MCF 10A (cell line): ENCODE results near the gene PRPF8. TPM values are rescaled to one million over a fixed set of nuclear protein-coding genes. Genes with fewer than 3 reads are reported as not detected.

Source experiments
- BruUV-seq: library from RNA; stranded (reverse); fragments of 400-500 nt; replicated peaks from 2 replicates; lab custom pipeline; 2021; lab: Mats Ljungman, UMichigan
- CTCF ChIA-PET: fragments of 300-600 bp; sonication (Branson Sonifier 250); formaldehyde crosslinking; extraction: SDS; loops from one replicate; lab custom pipeline; 2021; ENCODE audit warnings: antibody characterized with exemption, inconsistent platforms; lab: Yijun Ruan, JAX
- POLR2A ChIA-PET: fragments of 300-600, 350-650 bp; sonication (Branson Sonifier 250); formaldehyde crosslinking; extraction: SDS; loops from one replicate; lab custom pipeline; 2020; ENCODE audit warnings: antibody characterized with exemption, inconsistent platforms; lab: Yijun Ruan, JAX
- DNase-seq: peaks from one replicate; pipeline ENCODE4 v3.0.0-alpha.2; 2018; ENCODE audit not compliant: unreplicated experiment
- H3K27ac Mint-ChIP-seq: one replicate; pipeline ENCODE4 v1.8.0; 2022; ENCODE audit warnings: mild to moderate bottlenecking, low read depth, mixed read lengths; ENCODE audit not compliant: unreplicated experiment
- H3K27me3 Mint-ChIP-seq: one replicate; pipeline ENCODE4 v1.8.0; 2022; ENCODE audit warnings: mixed read lengths; ENCODE audit not compliant: insufficient read depth, unreplicated experiment
- H3K36me3 Mint-ChIP-seq: one replicate; pipeline ENCODE4 v1.8.0; 2022; ENCODE audit warnings: mild to moderate bottlenecking, moderate library complexity, mixed read lengths; ENCODE audit not compliant: insufficient read depth, unreplicated experiment
- H3K4me1 Mint-ChIP-seq: one replicate; pipeline ENCODE4 v1.8.0; 2022; ENCODE audit warnings: mixed read lengths; ENCODE audit not compliant: insufficient read depth, unreplicated experiment
- H3K4me3 Mint-ChIP-seq: one replicate; pipeline ENCODE4 v1.8.0; 2022; ENCODE audit warnings: mild to moderate bottlenecking, moderate library complexity, mixed read lengths; ENCODE audit not compliant: unreplicated experiment
- H3K9me3 Mint-ChIP-seq: one replicate; pipeline ENCODE4 v1.8.0; 2022; ENCODE audit warnings: mixed read lengths; ENCODE audit not compliant: unreplicated experiment
- intact Hi-C: fragments of 100-400 bp; cut with micrococcal nuclease; formaldehyde crosslinking; loops from 2 replicates; pipeline ENCODE4 v1.14.1; 2022
- total RNA-seq: library from RNA; stranded (reverse); gene quantifications from 2 replicates; pipeline ENCODE4 v1.2.3, GENCODE V29; 2022
- TF ChIP-seq, protein P1 (sequence below): fragments of 200-600 bp; IDR thresholded peaks from one replicate; pipeline ENCODE4 v1.8.0; 2022; ENCODE audit warnings: antibody characterized with exemption, mild to moderate bottlenecking; ENCODE audit not compliant: unreplicated experiment

The PRPF8 gene
- total RNA-seq, 1 experiment from 2014 or later = 261 TPM

DNA sequence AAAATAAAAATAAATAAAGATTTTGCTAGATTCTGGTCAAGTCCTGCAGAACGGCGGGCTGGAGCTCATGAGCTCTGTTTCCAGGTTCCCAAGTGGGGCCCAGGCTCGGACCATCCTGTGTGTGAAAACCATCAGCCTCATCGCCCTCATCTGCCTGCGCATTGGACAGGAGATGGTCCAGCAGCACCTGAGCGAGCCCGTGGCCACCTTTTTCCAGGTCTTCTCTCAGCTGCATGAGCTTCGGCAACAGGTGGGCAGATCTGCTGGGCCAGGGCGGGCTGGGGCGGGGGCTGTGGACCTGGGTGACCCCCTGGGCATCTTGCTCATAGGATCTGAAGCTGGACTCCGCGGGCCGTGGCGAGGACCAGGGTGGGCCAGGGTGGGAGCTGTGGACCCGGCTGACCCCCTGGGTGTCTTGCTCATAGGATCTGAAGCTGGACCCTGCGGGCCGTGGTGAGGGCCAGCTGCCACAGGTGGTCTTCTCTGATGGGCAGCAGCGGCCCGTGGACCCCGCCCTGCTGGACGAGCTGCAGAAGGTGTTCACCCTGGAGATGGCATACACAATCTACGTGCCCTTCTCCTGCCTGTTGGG is 47.7 kb upstream of the PRPF8 start:
- CTCF ChIA-PET = interaction anchor here (1.5 to 5.2 kb wide), 2 partner anchors 19 to 52 kb away, joined by 3 to 23 read pairs; no protein-coding TSS in a partner anchor
- intact Hi-C loops = no loop called here
- Mint-ChIP-seq H3K27ac (no peak overlapping the region), H3K4me3 (no peak overlapping the region), H3K36me3 (peaks cover 64% of the 10 kb centered on the region), H3K27me3 (no peaks in the 10 kb centered on the region), H3K4me1 (peaks cover 22% of the 10 kb centered on the region), H3K9me3 (no peaks in the 10 kb centered on the region)
- no peak for DNase-seq
- no TSS peak for BruUV-seq
- POLR2A ChIA-PET = interaction anchor here (0.5 to 5.2 kb wide), 6 partner anchors 9 to 61 kb away, joined by 3 to 26 read pairs (median 3); no protein-coding TSS in a partner anchor
- TF ChIP-seq, protein P1, sequence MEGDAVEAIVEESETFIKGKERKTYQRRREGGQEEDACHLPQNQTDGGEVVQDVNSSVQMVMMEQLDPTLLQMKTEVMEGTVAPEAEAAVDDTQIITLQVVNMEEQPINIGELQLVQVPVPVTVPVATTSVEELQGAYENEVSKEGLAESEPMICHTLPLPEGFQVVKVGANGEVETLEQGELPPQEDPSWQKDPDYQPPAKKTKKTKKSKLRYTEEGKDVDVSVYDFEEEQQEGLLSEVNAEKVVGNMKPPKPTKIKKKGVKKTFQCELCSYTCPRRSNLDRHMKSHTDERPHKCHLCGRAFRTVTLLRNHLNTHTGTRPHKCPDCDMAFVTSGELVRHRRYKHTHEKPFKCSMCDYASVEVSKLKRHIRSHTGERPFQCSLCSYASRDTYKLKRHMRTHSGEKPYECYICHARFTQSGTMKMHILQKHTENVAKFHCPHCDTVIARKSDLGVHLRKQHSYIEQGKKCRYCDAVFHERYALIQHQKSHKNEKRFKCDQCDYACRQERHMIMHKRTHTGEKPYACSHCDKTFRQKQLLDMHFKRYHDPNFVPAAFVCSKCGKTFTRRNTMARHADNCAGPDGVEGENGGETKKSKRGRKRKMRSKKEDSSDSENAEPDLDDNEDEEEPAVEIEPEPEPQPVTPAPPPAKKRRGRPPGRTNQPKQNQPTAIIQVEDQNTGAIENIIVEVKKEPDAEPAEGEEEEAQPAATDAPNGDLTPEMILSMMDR = no peak

DNA sequence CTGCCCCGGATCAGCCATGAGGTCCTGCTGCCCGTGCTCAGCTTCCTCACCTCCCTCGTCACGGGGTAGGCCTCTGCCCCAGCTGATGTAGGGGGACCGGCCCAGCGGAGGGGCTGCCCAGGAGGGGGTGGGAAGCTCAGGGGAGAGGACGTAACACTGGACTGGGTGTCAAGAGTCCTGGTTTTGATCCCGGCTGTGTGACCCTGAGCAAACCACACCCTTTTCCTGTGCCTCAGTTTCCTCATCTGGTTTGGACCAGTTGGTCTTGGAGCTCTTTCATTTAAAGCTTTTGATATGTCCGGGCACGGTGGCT is 46.5 kb upstream of the PRPF8 start:
- POLR2A ChIA-PET = interaction anchor here (0.7 to 5.2 kb wide), 8 partner anchors 14 to 62 kb away, joined by 3 to 26 read pairs (median 4); no protein-coding TSS in a partner anchor
- no peak for DNase-seq
- intact Hi-C loops = loop anchor here (2.0 kb wide), 1 partner anchor 54 kb away; no protein-coding TSS in a partner anchor
- H3K4me1 Mint-ChIP-seq = peaks cover 22% of the 10 kb centered on the region
- no peaks in the 10 kb centered on the region for H3K9me3 Mint-ChIP-seq
- H3K27me3 Mint-ChIP-seq = no peaks in the 10 kb centered on the region
- CTCF ChIA-PET = interaction anchor here (0.6 to 5.2 kb wide), 7 partner anchors 10 to 151 kb away, joined by 3 to 23 read pairs (median 3); partner anchors contain the start of gene SERPINF2
- no TSS peak for BruUV-seq
- peaks cover 55% of the 10 kb centered on the region for H3K36me3 Mint-ChIP-seq
- H3K27ac Mint-ChIP-seq = peak overlapping the region; percentile 81
- peak overlapping the region; percentile 47 for H3K4me3 Mint-ChIP-seq
- TF ChIP-seq, protein P1 = no peak

DNA sequence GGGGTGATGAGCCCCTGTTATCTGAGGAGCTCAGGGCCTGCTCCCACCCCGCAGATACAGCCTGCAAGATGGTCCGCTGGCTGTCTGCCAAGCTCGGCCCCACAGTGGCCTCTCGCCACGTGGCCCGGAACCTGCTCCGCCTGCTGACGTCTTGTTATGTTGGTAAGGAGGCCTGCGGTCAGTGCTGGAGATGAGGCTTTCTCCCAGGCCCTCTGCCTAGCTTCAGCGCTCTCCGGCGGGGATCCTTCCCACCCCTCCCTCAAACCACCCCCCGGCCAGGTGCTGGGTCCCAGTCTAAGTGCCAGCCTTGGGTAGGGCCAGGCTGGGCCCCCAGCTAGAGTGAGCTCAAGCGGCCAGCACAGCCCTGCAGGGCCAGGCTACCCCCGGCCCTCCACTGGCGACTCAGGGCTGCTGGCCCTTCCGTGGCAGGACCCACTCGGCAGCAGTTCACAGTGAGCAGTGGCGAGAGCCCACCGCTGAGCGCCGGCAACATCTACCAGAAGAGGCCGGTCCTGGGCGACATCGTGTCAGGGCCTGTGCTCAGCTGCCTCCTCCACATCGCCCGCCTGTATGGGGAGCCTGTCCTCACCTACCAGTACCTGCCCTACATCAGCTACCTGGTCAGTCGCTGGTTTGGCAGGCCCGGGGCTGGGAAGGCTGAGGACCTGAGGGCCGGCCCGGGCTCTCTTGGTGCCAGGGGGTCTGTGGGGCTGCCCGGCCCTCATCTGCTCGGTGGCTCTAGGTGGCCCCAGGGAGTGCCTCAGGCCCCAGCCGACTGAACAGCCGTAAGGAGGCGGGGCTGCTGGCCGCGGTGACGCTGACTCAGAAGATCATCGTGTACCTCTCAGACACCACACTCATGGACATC is 45.9 kb upstream of the PRPF8 start:
- POLR2A ChIA-PET = interaction anchor here (1.1 to 5.2 kb wide), 7 partner anchors 14 to 53 kb away, joined by 3 to 26 read pairs (median 4); no protein-coding TSS in a partner anchor
- peak overlapping the region; percentile 81 for H3K27ac Mint-ChIP-seq
- H3K36me3 Mint-ChIP-seq = peaks cover 51% of the 10 kb centered on the region
- CTCF ChIA-PET = interaction anchor here (0.7 to 5.2 kb wide), 6 partner anchors 10 to 152 kb away, joined by 3 to 23 read pairs (median 4); no protein-coding TSS in a partner anchor
- peak overlapping the region; percentile 47 for H3K4me3 Mint-ChIP-seq
- intact Hi-C loops = loop anchor here (2.0 kb wide), 1 partner anchor 54 kb away; no protein-coding TSS in a partner anchor
- no peaks in the 10 kb centered on the region for H3K27me3 Mint-ChIP-seq
- BruUV-seq = no TSS peak
- peaks cover 25% of the 10 kb centered on the region for H3K4me1 Mint-ChIP-seq
- H3K9me3 Mint-ChIP-seq = no peaks in the 10 kb centered on the region
- DNase-seq = peak; percentile 70
- TF ChIP-seq, protein P1 = no peak

DNA sequence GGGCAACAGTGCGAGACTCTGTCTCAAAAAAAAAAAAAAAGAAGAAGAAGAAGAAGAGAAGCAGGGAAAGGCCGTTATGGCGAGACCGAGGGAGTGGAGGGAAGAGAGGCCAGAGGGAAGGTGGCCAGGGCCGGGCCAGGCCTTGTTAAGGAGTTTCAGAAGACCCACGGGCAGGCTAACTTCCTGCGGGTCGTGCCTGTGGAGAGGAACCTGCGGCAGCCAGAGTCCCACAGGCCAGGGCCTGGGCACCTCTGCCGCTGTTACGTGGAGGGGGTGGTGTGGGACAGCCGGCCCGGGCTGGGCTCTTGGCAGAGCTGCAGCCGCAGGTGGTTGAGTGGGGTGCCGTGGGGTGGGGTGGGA is 45.3 kb upstream of the PRPF8 start:
- intact Hi-C loops = loop anchor here (2.0 kb wide), 1 partner anchor 55 kb away; no protein-coding TSS in a partner anchor
- peaks cover 27% of the 10 kb centered on the region for H3K4me1 Mint-ChIP-seq
- H3K4me3 Mint-ChIP-seq = no peak overlapping the region
- ChIA-PET POLR2A (interaction anchor here (1.5 to 5.2 kb wide), 4 partner anchors 13 to 54 kb away, joined by 3 to 26 read pairs (median 8); no protein-coding TSS in a partner anchor), CTCF (interaction anchor here (0.6 to 5.2 kb wide), 4 partner anchors 9 to 54 kb away, joined by 4 to 23 read pairs (median 8); no protein-coding TSS in a partner anchor)
- no peak for DNase-seq
- TF ChIP-seq, protein P1 = no peak
- H3K9me3 Mint-ChIP-seq = no peaks in the 10 kb centered on the region
- BruUV-seq = no TSS peak
- H3K36me3 Mint-ChIP-seq = peaks cover 48% of the 10 kb centered on the region
- no peaks in the 10 kb centered on the region for H3K27me3 Mint-ChIP-seq
- peak overlapping the region; percentile 53 for H3K27ac Mint-ChIP-seq
